HG02798 (cell line): ENCODE data around the gene KLHDC4.
"Not testable (repeated sequence)": the region's sequence is repeated elsewhere in the genome, so short reads cannot be mapped to it uniquely, and the experiment has no call there.

ENCODE experiments used
- ATAC-seq: cut with Tn5 transposase; IDR thresholded peaks from one replicate; pipeline ENCODE4 v1.9.1; 2021; ENCODE audit warnings: mild to moderate bottlenecking; ENCODE audit not compliant: unreplicated experiment, poor library complexity

KLHDC4 gene

DNA sequence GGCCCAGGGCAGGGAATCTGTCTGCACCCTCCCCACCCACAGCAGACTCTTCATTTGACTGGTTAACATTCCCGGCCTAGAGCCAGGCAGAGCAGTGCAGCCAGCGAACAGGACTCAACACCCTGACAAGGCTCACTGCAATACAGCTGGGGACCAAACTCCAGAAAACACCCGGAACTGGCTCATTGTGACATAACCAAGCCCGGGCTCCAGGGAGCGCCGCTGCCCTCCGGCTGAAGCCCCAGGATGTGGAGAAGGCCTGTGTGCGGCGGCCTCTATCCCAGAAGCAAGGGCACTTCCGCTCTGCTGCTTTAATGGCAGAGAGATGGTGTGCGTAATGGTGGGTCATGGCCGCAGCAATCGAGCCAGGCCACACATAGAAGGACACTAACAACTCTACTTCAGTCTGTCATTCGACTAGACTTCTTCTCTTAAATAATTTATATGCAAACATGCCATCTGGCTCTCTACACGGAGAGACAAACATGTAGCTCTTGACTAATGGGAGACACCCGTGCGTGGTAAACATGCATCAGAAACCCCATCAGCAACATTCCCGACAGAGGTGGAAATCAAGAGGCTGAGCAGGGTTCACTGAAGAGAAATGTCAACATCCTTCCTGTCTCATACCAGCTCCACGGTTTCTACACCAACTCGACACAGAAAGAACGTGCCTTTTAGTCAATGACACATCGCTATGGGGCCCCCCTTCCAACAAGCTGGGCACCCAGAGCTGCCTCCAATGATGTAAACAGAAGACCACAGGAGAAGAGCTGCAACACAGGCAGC lies 18.0 kb downstream of the KLHDC4 start:
- no peak for ATAC-seq

DNA sequence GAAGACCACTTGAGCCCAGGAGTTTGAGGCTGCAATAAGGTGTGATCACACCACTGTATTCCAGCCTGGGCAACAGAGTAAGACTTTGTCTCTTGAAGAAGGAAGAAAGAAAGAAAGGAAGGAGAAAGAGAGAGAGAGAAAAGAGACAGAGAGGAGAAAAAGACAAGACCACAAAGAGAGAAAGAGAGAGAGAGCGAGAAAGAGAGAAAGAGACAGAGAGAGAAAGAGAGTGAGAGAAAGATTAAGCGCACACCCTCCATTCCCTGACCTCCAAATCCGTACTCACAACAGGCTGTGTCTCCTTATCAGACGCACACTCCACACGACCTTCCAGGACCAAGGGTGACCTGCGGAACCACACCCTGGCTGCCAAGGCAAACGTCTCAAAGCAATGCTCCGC lies 19.6 kb downstream of the KLHDC4 start:
- no peak for ATAC-seq

DNA sequence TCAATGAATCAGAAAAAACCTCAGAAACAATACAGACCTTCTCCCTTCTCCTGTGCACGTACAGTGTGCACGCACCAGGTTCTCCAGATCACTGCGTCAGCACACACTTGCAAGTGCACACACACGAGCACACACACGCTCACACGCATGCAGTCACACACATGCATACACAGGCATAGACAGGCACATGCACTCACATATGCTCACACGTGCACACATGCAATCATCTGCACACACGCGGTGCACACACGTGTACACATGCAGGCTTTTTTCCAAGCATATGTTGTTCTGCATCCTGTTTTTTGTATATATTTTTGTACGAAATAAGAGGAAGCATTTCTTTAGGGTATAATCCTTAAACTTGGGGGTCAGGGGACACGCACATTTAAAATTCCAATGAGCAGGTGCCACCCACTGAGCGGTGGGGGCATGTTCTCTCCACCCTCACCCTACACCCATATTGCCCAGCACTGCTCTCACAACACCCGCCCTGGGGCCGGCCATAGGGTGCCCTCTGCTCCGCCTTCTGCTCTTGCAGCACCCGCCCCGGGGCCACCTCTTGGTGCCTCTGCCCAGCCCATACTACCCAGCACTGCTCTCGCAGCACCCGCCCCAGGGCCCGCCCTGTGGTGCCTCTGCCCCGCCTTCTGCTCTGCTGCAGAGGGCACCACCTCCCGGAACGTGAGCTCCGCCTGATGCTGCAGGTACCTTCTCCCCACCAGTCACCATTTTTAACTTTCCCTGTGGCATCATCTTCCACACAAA lies 20.9 kb downstream of the KLHDC4 start:
- no peak for ATAC-seq

DNA sequence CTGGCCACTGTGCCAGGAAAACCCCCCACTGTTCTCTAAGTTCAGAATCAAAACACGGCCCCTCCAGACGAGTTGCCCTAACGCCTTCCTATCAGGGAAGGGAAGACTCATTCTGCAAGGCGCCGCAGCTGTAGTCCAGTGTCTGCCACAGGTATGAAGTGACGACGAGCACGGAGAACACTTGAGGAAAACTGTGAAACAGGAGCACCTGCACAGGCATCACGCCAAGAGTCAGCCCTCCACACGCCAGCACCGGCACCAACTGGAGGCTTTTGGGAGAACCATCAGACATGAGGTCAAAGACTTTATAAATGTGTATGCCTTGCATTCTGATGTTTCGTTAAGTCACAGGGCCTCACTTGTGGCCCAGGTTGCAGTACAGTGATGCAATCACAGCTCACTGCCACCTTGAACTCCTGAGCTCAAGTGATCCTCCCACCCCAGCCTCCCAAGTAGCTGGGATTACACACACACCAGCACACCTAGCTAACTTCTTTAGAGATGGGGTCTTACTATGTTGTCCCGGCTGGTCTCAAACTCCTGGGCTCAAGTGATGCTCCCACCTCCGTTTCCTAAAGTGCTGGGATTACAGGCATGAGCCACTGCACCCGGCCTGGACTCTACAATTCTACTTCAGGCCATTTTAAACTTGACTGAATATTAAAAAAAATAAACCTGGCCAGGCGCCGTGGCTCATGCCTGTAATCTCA lies 22.9 kb downstream of the KLHDC4 start:
- no peak for ATAC-seq

DNA sequence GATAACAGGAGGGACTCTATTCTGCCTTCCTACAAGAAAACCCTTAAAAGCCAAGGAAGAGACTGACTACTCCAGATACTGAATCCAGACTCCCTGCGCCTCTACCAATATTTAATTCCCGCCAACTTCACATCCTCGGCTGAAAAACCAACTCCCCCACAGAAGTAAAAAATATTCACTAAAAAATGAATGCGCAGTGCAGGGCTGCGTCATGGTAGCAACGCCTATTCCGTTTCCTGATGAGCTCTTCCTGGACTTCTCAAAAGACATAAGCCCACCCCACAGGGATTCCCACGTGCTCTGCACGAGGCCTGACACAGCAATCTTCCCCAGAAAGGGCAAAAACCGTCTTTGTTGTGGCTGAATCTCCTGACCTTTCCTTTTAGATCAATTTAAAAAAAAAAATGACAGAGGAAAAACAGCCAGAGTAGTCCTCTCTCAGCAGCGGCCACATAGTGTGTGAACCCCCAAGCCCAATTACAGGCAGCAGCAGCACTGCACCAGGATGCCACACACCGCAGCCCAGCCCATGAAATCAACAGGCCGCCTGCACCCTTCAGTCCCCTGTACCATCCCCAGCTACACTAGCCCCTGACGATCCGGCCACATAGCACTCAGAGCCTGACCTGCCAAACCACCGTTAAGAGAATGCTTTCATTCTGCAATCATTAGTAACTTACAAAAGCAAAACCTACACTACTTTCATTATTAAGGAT lies 23.9 kb downstream of the KLHDC4 start:
- no peak for ATAC-seq

DNA sequence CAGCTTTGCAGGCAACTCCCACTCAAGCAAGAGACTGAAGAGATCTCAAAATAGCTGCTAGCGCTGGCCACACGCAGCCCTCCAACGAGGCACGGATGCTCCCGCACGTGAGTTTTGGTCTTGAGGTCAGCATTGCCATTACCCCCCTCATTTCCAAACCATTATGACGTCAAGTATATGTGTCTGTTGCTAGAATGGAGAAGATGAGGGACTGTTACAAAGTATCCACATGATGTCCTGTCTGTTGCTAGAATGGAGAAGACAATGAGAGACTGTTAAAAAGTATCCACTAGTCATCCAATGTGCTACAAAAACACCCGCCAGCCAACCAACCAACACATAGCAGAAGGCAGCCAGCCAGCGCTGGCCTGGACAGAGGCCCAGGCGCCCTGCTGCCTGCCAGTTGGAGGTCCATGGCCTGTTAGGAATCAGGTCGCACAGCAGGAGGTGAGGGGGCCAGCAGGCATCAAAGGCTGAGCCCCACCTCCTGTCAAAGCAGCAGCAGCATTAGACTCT lies 24.8 kb downstream of the KLHDC4 start:
- no peak for ATAC-seq

DNA sequence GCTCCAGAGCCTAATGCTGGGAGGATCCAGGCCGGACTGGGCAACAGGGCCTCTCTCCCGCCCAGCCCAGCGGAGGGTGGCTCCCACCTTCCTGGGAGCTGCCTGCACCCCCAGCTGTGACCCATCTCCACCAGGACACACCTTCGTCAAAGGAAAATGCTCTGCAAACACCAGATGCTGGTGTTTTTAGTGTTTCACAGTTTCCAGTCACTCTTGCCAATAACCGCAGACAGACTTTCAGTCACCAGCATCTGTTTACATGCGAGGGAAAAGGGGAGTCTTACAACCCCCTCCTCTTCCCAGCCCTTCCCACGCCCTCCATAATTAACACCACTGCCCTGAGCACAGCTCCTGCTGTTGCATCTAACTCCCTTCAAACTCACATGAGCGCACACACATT lies 25.3 kb downstream of the KLHDC4 start:
- no peak for ATAC-seq

DNA sequence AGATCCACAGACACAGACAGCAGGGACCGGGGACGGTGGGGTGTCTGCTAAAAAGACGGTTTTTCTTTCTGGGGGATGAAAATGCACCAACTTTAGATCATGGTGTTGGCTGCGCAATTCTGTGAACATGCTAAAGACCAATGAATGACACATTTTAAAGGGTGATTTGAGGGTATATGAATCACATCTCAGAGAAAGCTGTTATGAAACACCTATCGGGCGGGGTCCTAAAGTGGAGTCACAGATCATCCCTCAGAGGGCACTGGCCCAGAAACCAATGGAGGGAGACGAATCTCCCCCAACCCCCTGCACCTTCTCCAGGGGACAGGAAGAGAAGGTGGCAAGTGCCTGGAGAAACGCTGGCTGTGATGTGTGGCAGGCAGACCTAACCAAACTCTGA lies 26.0 kb downstream of the KLHDC4 start:
- ATAC-seq, result no peak

DNA sequence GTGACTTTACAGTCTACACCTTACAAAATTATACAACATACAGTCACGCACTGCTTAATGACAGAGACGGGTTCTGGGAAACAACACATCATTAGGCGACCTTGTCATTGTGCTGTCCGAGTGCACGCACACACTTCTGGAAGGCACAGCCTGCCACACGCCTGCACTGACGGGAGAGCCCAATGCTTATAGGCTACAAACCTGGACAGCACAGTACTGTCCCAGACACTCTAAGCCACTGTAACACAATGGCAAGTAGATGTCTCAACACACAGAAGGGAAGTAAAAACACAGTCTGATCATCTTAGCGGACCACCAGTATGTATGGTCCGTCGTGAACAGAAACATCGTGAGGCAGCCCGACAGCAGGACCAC lies 29.8 kb downstream of the KLHDC4 start:
- ATAC-seq, result no peak

DNA sequence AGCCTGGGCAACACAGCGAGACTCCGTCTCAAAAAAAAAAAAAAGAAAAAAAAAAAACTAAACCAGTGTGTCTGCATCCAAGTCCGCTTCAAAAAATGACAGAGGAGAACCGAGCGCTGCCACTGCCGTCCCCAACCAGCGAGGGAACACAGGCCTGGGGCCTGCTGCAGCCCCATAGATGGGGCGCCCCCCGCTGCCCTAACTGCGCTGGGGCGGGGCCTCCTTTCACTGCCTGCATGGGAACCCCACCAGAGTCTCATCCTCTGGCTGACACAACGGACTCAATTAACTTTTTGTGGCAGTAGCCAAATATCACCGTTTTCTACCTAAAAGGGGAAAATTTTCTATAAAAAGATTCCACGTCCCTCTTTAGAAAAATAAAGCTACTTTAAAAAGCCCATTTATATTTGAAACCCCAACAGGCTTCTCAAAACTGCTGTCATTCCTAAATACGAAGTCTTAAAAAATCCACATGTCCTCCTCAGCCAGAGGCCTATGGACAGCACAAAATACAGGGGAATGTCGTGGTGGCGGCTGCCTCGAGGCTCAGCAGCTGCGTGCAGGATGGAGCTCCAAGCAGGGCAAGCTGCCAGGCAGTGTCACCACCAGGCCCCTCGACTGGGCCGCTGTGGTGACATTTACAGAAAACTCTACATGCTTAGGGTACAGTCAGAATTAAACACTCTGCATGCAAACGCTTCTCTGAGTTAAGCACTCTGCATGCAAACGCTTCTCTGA lies 30.3 kb downstream of the KLHDC4 start:
- ATAC-seq, result no peak

DNA sequence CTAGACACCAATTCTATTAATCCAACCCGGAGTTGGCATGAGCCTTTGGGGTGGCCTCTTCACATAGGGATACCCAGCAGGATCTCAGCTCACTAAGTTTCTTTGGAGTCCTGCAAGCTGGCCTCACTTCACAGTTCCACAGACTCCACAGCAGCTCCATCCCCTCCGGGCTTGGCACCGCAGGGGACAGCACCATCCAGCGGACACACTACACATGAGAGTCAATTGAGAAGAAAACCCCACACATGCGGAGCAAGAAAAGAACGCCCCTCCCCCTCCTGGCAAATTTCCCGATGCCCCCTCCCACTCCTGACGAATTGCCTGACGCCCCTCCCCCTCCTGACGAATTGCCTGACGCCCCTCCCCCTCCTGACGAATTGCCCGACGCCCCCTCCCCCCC lies 31.1 kb downstream of the KLHDC4 start:
- ATAC-seq, result no peak

DNA sequence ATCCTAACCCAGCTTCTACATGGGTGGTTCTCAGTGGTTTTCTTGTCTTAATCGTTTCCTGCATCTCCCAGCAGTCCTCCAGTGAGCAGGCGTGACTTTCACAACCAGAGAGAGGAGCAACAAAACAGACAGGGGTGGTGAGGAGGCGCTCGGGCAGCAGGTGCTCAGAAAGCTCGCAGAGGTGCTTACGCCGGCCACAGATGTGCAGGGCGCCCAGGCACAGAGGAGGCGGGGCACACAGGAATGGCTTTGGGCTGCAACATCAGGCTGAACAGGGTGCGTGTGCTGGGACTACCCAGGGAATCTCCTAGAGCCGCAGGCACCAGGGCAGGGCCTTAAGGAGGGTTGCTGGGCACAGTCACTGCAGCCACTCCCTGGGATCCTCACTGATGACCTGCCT lies 32.6 kb downstream of the KLHDC4 start:
- no peak for ATAC-seq

DNA sequence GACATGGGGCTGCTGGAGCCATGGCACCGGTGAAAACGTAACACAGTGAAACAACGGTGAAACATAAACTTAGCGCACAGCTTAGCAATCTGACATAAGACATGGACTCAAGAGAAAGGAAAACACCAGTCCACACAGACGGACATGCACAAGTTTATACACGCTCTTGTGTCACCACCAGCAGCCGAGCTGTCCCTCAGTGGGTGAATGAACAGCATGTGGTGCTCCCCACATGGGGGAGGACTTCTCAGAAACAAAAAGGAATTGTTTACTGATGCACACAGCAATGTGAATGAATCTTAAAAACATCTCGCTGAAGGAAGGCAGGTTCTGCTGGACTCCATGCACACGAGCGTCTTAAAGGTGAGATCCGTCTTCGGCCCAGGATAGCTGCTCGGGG lies 34.2 kb downstream of the KLHDC4 start:
- no peak for ATAC-seq

DNA sequence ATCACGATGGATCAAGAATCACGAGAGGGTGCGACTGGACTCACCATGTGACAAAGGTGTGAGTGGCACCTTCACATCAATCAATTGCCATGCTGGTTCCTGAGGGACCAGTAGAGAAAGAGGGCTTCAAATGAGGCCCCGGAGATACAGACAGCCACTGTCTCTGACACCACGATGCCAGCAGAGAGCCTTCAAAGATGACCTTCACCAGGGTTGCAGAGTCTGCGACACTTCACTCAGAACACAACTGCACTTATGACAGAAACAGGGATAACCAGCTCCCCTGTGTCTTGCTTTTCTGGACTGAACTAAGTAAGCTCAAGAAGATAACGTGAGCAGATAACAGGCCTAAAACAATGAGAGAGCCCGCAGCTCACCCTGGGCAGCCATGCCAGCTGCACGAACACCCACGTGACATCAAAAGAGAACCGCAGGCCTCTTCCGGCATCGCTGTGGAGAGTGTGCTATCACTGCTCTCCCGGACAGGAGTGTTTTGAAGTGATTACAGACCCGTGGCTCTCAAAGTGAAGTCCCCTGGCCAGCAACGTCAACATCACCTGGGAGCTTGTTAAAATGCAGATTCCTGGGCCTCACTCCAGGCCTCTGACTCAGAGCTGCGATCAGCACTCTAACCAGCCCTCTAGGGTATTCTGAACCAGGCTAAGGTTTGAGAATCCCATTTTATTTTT lies 36.4 kb downstream of the KLHDC4 start:
- ATAC-seq, result peak; percentile 61

DNA sequence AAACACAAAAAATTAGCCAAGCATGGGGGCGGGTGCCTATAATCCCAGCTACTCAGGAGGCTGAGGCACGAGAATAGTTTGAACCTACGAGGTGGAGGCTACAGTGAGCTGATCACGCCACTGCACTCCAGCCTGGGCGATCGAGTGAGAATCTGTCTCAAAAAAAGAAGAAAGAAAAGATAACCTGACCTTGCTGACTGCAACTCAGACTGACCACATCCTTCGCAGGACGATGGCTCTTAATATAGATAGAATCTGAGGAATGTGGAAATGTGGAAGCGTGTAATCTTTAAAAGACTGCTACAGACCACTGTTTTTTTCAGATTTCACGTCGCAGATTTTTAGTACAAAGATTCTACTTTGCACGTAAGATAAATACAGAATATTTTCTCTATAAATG lies 37.8 kb downstream of the KLHDC4 start:
- ATAC-seq, result no peak

DNA sequence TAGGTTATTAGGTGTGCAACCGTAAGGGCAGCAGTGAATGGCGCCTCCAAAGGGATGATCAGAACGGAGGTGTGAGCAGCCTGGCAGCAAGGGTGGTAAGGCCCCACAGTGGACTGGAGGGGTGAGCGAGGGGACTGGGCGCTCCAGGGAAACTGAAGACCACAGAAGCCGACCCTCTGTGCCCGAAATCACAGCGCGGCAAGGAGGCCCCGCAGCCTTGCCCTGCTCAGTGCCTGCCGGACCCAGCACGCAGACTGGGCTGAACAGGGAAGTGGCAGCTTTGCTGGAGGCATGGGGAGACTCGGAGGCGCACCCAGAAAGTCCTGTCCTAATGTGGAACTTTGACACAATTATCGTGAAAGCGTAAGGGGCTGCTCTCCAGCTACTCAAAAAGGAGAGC lies 38.4 kb downstream of the KLHDC4 start:
- ATAC-seq, result no peak

DNA sequence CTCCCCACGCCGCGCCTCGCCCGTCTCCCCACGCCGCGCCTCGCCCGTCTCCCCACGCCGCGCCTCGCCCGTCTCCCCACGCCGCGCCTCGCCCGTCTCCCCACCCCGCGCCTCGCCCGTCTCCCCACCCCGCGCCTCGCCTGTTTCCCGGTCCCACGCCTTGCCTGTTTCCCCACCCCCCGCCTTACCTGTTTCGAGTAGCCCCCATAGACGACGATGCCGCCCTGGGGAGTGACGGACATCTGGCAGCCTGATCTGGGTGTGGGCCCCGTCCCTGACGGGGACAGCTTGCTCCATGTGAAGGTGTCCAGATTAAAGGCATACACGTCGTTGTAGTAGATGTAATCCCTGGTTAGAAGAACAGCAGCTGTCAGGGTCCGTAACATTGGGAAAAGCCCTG lies 39.2 kb downstream of the KLHDC4 start:
- not testable (repeated sequence) for ATAC-seq

DNA sequence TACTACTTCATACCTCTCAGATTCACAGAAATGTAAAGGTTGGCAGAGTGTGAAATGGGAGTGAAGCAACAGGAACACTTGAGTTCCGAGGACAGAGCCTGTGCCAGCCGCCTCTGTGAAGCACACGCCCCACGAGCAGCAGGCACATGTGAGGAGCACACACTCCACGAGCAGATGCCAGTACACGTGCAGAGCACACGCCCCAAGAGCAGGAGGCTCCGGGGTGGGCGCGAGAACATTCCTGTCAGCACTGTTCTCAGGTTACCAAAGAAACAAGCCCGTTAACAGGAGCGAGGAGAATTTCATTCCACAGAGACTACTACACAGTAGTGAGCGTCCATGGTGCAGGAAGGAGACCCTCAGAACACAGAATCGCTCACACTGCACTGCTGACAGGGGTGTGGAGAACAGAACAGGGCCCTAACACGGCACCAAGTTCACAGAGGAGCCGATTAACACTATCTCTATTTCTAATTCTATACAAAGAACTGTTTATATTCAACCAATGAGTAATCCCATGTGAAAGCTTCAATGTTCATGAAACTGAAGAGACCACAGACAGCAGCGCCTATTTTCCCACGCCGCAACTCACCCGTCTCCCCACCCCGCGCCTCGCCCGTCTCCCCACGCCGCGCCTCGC lies 40.1 kb downstream of the KLHDC4 start:
- no peak for ATAC-seq
